ENCODE measurements around the gene COL4A5.
"Not testable (repeated sequence)": the region's sequence is repeated elsewhere in the genome, so short reads cannot be mapped to it uniquely, and the experiment has no call there.

The COL4A5 gene

GRCh38 chrX:108456971-108457477 is 17.4 kb downstream of the COL4A5 start:
- DNase-seq, result no peak

- no peak for DNase-seq
These were observed 25.0 kb downstream of the COL4A5 start for GRCh38 chrX:108464604-108465003.

GRCh38 chrX:108468486-108468885 is 28.8 kb downstream of the COL4A5 start:
- no peak for DNase-seq

- no peak for DNase-seq
These were observed 34.3 kb downstream of the COL4A5 start for GRCh38 chrX:108473979-108474378.

- not testable (repeated sequence) for DNase-seq
These were observed 41.9 kb downstream of the COL4A5 start for GRCh38 chrX:108481528-108481927.

- DNase-seq, result no peak
These were observed 44.6 kb downstream of the COL4A5 start for GRCh38 chrX:108484251-108484650.

GRCh38 chrX:108485960-108486359 is 46.3 kb downstream of the COL4A5 start:
- DNase-seq, result no peak

GRCh38 chrX:108494406-108495090 is 54.9 kb downstream of the COL4A5 start:
- no peak for DNase-seq

- no peak for DNase-seq
These were observed 72.1 kb downstream of the COL4A5 start for GRCh38 chrX:108511721-108512120.

GRCh38 chrX:108516184-108516583 is 76.5 kb downstream of the COL4A5 start:
- no peak for DNase-seq

- DNase-seq, result no peak
These were observed 88.1 kb downstream of the COL4A5 start for GRCh38 chrX:108527724-108528123.

- DNase-seq, result peak; percentile 3
These were observed 97.4 kb downstream of the COL4A5 start for GRCh38 chrX:108537005-108537404.

GRCh38 chrX:108541286-108541685 is 101.6 kb downstream of the COL4A5 start:
- no peak for DNase-seq

GRCh38 chrX:108557580-108557979 is 117.9 kb downstream of the COL4A5 start:
- DNase-seq, result no peak

GRCh38 chrX:108558217-108558616 is 118.6 kb downstream of the COL4A5 start:
- DNase-seq, result no peak

GRCh38 chrX:108573136-108573535 is 133.5 kb downstream of the COL4A5 start:
- no peak for DNase-seq

GRCh38 chrX:108582151-108582550 is 142.5 kb downstream of the COL4A5 start:
- DNase-seq, result no peak

GRCh38 chrX:108584617-108585211 is 145.1 kb downstream of the COL4A5 start:
- no peak for DNase-seq

GRCh38 chrX:108590496-108590895 is 150.9 kb downstream of the COL4A5 start:
- no peak for DNase-seq

- DNase-seq, result no peak
These were observed 161.6 kb downstream of the COL4A5 start for GRCh38 chrX:108601276-108601675.

- no peak for DNase-seq
These were observed 170.5 kb downstream of the COL4A5 start for GRCh38 chrX:108610141-108610540.

GRCh38 chrX:108614616-108615015 is 175.0 kb downstream of the COL4A5 start:
- no peak for DNase-seq

GRCh38 chrX:108640817-108641216 is 201.2 kb downstream of the COL4A5 start:
- DNase-seq, result no peak

- DNase-seq, result no peak
These were observed 202.1 kb downstream of the COL4A5 start for GRCh38 chrX:108641589-108642272.

Measured in stimulated activated CD4-positive, alpha-beta T cell treated with anti-CD3 and anti-CD28 coated beads, Interleukin-15, amount 100 ng/mL, for 24 hours (primary cell).